Activated T-helper 9 cell treated with anti-CD3 and anti-CD28 coated beads, Interleukin-2, amount 50 U/mL, for 16 hours (primary cell): ENCODE results near the gene STX18.

Experiments used
- DNase-seq: peaks from one replicate; pipeline ENCODE4 v3.0.0-alpha.2; 2020; ENCODE audit warnings: low read depth

Gene STX18

GRCh38 chr4:4397441-4397819 lies 144.4 kb downstream of the STX18 start:
- no peak for DNase-seq

- no peak for DNase-seq
Observed at GRCh38 chr4:4396628-4397440, 145.0 kb downstream of the STX18 start.

- no peak for DNase-seq
Observed at GRCh38 chr4:4395849-4396627, 145.8 kb downstream of the STX18 start.

GRCh38 chr4:4395371-4395770 lies 146.5 kb downstream of the STX18 start:
- DNase-seq, result no peak

GRCh38 chr4:4394644-4395043 lies 147.2 kb downstream of the STX18 start:
- no peak for DNase-seq

- no peak for DNase-seq
Observed at GRCh38 chr4:4392501-4393183, 149.2 kb downstream of the STX18 start.

- no peak for DNase-seq
Observed at GRCh38 chr4:4391866-4392265, 150.0 kb downstream of the STX18 start.

GRCh38 chr4:4390515-4391240 lies 151.2 kb downstream of the STX18 start:
- no peak for DNase-seq

GRCh38 chr4:4390046-4390445 lies 151.8 kb downstream of the STX18 start:
- no peak for DNase-seq

GRCh38 chr4:4388836-4389575 lies 152.8 kb downstream of the STX18 start:
- DNase-seq, result no peak

- DNase-seq, result no peak
Observed at GRCh38 chr4:4388311-4388790, 153.5 kb downstream of the STX18 start.

- DNase-seq, result no peak
Observed at GRCh38 chr4:4387531-4388310, 154.1 kb downstream of the STX18 start.

- no peak for DNase-seq
Observed at GRCh38 chr4:4386736-4387392, 155.0 kb downstream of the STX18 start, which contains the start of gene NSG1. Gene NSG1, plus strand, starts transcription at chr4:4387102. Its CDS starts 528 bp downstream, at chr4:4387630.

GRCh38 chr4:4386296-4386735 lies 155.5 kb downstream of the STX18 start:
- DNase-seq, result no peak

GRCh38 chr4:4385729-4386295 lies 156.0 kb downstream of the STX18 start:
- no peak for DNase-seq

- no peak for DNase-seq
Observed at GRCh38 chr4:4384837-4385236, 157.0 kb downstream of the STX18 start.

GRCh38 chr4:4383085-4383484 lies 158.8 kb downstream of the STX18 start:
- no peak for DNase-seq

GRCh38 chr4:4379540-4380087 lies 162.2 kb downstream of the STX18 start:
- no peak for DNase-seq
